PC-9 (cell line): ENCODE measurements around the gene PRKRIP1.

Experiments used
- CTCF ChIP-seq: fragments of 200-600 bp; sonication (generic); conservative IDR thresholded peaks from 2 replicates; pipeline ENCODE4 v1.6.1; 2017; ENCODE audit warnings: mixed run types, antibody characterized with exemption, mild to moderate bottlenecking, moderate library complexity
- EZH2 ChIP-seq: fragments of 200-600 bp; sonication (generic); IDR thresholded peaks from 2 replicates; pipeline ENCODE4 v1.8.0; 2017; ENCODE audit warnings: antibody characterized with exemption, low read depth

- TF ChIP-seq CTCF = peak; percentile 89
- no peak for TF ChIP-seq EZH2
Measured at GRCh38 chr7:102390697-102391484, 5.3 kb upstream of the PRKRIP1 start.
